ENCODE measurements around the gene SLC8A1.

GRCh38 chr2:40394597-40394996 is 57.3 kb downstream of the SLC8A1 start:
- TF ChIP-seq TOX (CRISPR knock-in tag; IDR thresholded peaks at IDR 0.05; ENCODE audit: borderline replicate concordance) (no peak), ARNTL (CRISPR knock-in tag; IDR thresholded peaks at IDR 0.05; ENCODE audit: borderline replicate concordance, low read depth) (no peak), PATZ1 (CRISPR knock-in tag; IDR thresholded peaks at IDR 0.05; ENCODE audit: borderline replicate concordance) (no peak)

All from SK-N-SH treated with all-trans-retinoic acid at 6 μM for 48 hours (cell line).